ENCODE data around the gene SIVA1.

GRCh38 chr14:104715416-104715815 lies 37.5 kb upstream of the SIVA1 start:
- no peak for TF ChIP-seq POLR2A (IDR thresholded peaks at IDR 0.05)
- TF ChIP-seq, protein P1, sequence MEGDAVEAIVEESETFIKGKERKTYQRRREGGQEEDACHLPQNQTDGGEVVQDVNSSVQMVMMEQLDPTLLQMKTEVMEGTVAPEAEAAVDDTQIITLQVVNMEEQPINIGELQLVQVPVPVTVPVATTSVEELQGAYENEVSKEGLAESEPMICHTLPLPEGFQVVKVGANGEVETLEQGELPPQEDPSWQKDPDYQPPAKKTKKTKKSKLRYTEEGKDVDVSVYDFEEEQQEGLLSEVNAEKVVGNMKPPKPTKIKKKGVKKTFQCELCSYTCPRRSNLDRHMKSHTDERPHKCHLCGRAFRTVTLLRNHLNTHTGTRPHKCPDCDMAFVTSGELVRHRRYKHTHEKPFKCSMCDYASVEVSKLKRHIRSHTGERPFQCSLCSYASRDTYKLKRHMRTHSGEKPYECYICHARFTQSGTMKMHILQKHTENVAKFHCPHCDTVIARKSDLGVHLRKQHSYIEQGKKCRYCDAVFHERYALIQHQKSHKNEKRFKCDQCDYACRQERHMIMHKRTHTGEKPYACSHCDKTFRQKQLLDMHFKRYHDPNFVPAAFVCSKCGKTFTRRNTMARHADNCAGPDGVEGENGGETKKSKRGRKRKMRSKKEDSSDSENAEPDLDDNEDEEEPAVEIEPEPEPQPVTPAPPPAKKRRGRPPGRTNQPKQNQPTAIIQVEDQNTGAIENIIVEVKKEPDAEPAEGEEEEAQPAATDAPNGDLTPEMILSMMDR (IDR thresholded peaks at IDR 0.05 in 4 of 5, conservative IDR thresholded peaks at IDR 0.05 in 1 of 5), result no peak
